Cardiac septum (tissue), 1 donor: ENCODE measurements around the gene SP100. TPM values are rescaled to one million over a fixed set of nuclear protein-coding genes. Genes with fewer than 3 reads are reported as not detected.

Experiments
- DNase-seq: peaks from one replicate; pipeline ENCODE4 v3.0.0-alpha.2; 2020; ENCODE audit warnings: low spot score
- intact Hi-C: fragments of 100-400 bp; cut with DNase I; formaldehyde crosslinking; loops from one replicate; pipeline ENCODE4 v1.14.0; 2022
- total RNA-seq: library from RNA; stranded (reverse); fragmentation: NEBNext Ultra II Directional; extraction: Animal tissue kit (Norgen Biotek cat#: 25700); gene quantifications from one replicate; pipeline ENCODE4 v1.2.1, GENCODE V29; 2021
- donor health status: DM: no; HTN: no; CAD: no.

The SP100 gene
- total RNA-seq, 1 donor from 2014 or later = 46.3 TPM

- intact Hi-C loops = no loop called here
- DNase-seq = no peak
Measured at GRCh38 chr2:230586328-230586982, 170.5 kb downstream of the SP100 start.

- DNase-seq = no peak
- intact Hi-C loops = no loop called here
Measured at GRCh38 chr2:230589025-230589424, 173.0 kb downstream of the SP100 start.

- no peak for DNase-seq
- intact Hi-C loops = no loop called here
Measured at GRCh38 chr2:230589497-230590015, 173.6 kb downstream of the SP100 start.

GRCh38 chr2:230590333-230590732 is 174.3 kb downstream of the SP100 start:
- no peak for DNase-seq
- intact Hi-C loops = no loop called here

- no peak for DNase-seq
- intact Hi-C loops = no loop called here
Measured at GRCh38 chr2:230591850-230592249, 175.8 kb downstream of the SP100 start.

GRCh38 chr2:230592775-230593174 is 176.8 kb downstream of the SP100 start:
- intact Hi-C loops = no loop called here

More at GRCh38 chr2:230592775-230593174, 176.8 kb downstream of the SP100 start:
- DNase-seq = no peak

Other genes with a start within 250 kb of the SP100 start
- gene SP110, start 196.2 kb upstream of the SP100 start, total RNA-seq = 10.0 TPM
- 0.57 TPM for gene SP140, start 190.5 kb upstream of the SP100 start, total RNA-seq
- 4.0 TPM for gene SP140L, start 89.0 kb upstream of the SP100 start, total RNA-seq